Measurements from ENCODE around the gene MRPL27. TPM values are rescaled to one million over a fixed set of nuclear protein-coding genes. Genes with fewer than 3 reads are reported as not detected.

MRPL27 gene
- total and polyA plus RNA-seq, 2 donors (not counting 1 experiment from before 2014, with no cell fraction given), result 32.5 to 40.2 TPM

GRCh38 chr17:50352072-50352692 is 20.8 kb downstream of the MRPL27 start:
- Histone ChIP-seq H3K4me2 (replicated peaks; ENCODE audit: low read depth, low read length, poor library complexity, severe bottlenecking) (no peak overlapping the region), H3K27me3 (replicated peaks in 1 of 4; ENCODE audit: control extremely low read depth in 1 of 4, control insufficient read depth in 3 of 4, insufficient read depth in 4 of 4, low read length in 3 of 4) (no peaks in the 10 kb centered on the region), H3K4me3 (ENCODE audit: control extremely low read depth in 1 of 5, extremely low read depth in 1 of 5, insufficient read depth in 1 of 5, low read depth in 2 of 5, low read length in 4 of 5) (no peak overlapping the region), H3K9me3 (ENCODE audit: control extremely low read depth in 1 of 3, control insufficient read depth in 2 of 3, insufficient read depth in 1 of 3, low read length in 2 of 3) (no peaks in the 10 kb centered on the region), H3K27ac (ENCODE audit: low read length in 2 of 2) (no peak overlapping the region), H3K79me2 (ENCODE audit: control insufficient read depth, insufficient read depth, low read length) (peaks cover 16% of the 10 kb centered on the region), H2AFZ (ENCODE audit: insufficient read depth, low read depth, low read length, poor library complexity, severe bottlenecking) (no peak overlapping the region), H4K20me1 (ENCODE audit: control insufficient read depth, insufficient read depth, low read length, poor library complexity, severe bottlenecking) (no peaks in the 10 kb centered on the region), H3K36me3 (replicated peaks in 1 of 2; ENCODE audit: control extremely low read depth in 1 of 2, control insufficient read depth in 1 of 2, extremely low read depth in 1 of 2, insufficient read depth in 2 of 2, low read length in 1 of 2) (peaks cover 0 to 33% of the 10 kb centered on the region in 2 experiments), H3K4me1 (ENCODE audit: control insufficient read depth in 2 of 2, insufficient read depth in 2 of 2, low read length in 2 of 2) (peaks cover 0 to 5% of the 10 kb centered on the region in 2 donors), H3K9ac (ENCODE audit: low read length) (no peak overlapping the region)
- Mint-ChIP-seq H3K27me3 (no peaks in the 10 kb centered on the region), H3K27ac (no peak overlapping the region), H3K4me1 (peaks cover 21% of the 10 kb centered on the region), H3K4me3 (no peak overlapping the region), H3K9me3 (ENCODE audit: insufficient read depth) (no peaks in the 10 kb centered on the region)
- POLR2A ChIA-PET, result no interaction called here
- intact Hi-C loops (cut with micrococcal nuclease), result no loop called here
- 100% methylated on average over 6 of the region's 6 CpGs for WGBS (ENCODE audit: insufficient coverage)
- DNase-seq, result no peak
- TF ChIP-seq CTCF (IDR thresholded peaks at IDR 0.05) (no peak), EZH2 (IDR thresholded peaks at IDR 0.05; ENCODE audit: borderline replicate concordance, insufficient read depth, low read depth, low read length, poor library complexity, severe bottlenecking) (no peak)
- CTCF ChIA-PET, result interaction anchor here (1.0 kb wide), 1 partner anchor 10 kb away, joined by 6 read pairs; no protein-coding TSS in a partner anchor
- ATAC-seq (ENCODE audit: low read depth), result no peak

GRCh38 chr17:50350733-50351132 is 22.3 kb downstream of the MRPL27 start:
- Mint-ChIP-seq H3K4me1 (peaks cover 29% of the 10 kb centered on the region), H3K27me3 (no peaks in the 10 kb centered on the region)
- no peak for TF ChIP-seq CTCF (IDR thresholded peaks at IDR 0.05)
- no peak for TF ChIP-seq EZH2 (IDR thresholded peaks at IDR 0.05; ENCODE audit: borderline replicate concordance, insufficient read depth, low read depth, low read length, poor library complexity, severe bottlenecking)

More at GRCh38 chr17:50350733-50351132, 22.3 kb downstream of the MRPL27 start:
- H3K79me2 ChIP-seq (ENCODE audit: control insufficient read depth, insufficient read depth, low read length), result peaks cover 25% of the 10 kb centered on the region
- ChIA-PET POLR2A (no interaction called here), CTCF (no interaction called here)
- no peak overlapping the region for H2AFZ ChIP-seq (ENCODE audit: insufficient read depth, low read depth, low read length, poor library complexity, severe bottlenecking)
- peaks cover 5 to 13% of the 10 kb centered on the region in 2 donors for H3K4me1 ChIP-seq (ENCODE audit: control insufficient read depth in 2 of 2, insufficient read depth in 2 of 2, low read length in 2 of 2)
- DNase-seq (no peak), ATAC-seq (ENCODE audit: low read depth) (no peak)
- H3K27ac ChIP-seq (ENCODE audit: low read length in 2 of 2), result no peak overlapping the region
- H3K9me3 ChIP-seq (ENCODE audit: control extremely low read depth in 1 of 3, control insufficient read depth in 2 of 3, insufficient read depth in 1 of 3, low read length in 2 of 3), result no peaks in the 10 kb centered on the region
- no peak overlapping the region for H3K27ac Mint-ChIP-seq
- no peak overlapping the region for H3K4me3 Mint-ChIP-seq
- H4K20me1 ChIP-seq (ENCODE audit: control insufficient read depth, insufficient read depth, low read length, poor library complexity, severe bottlenecking), result no peaks in the 10 kb centered on the region
- H3K36me3 ChIP-seq (replicated peaks in 1 of 2; ENCODE audit: control extremely low read depth in 1 of 2, control insufficient read depth in 1 of 2, extremely low read depth in 1 of 2, insufficient read depth in 2 of 2, low read length in 1 of 2), result peaks cover 0 to 20% of the 10 kb centered on the region in 2 experiments
- no peak overlapping the region for H3K9ac ChIP-seq (ENCODE audit: low read length)
- intact Hi-C loops (cut with micrococcal nuclease), result no loop called here
- H3K9me3 Mint-ChIP-seq (ENCODE audit: insufficient read depth), result no peaks in the 10 kb centered on the region
- no peak overlapping the region for H3K4me3 ChIP-seq (ENCODE audit: control extremely low read depth in 1 of 5, extremely low read depth in 1 of 5, insufficient read depth in 1 of 5, low read depth in 2 of 5, low read length in 4 of 5)
- H3K4me2 ChIP-seq (replicated peaks; ENCODE audit: low read depth, low read length, poor library complexity, severe bottlenecking), result no peak overlapping the region
- 94% methylated on average over 2 of the region's 2 CpGs for WGBS (ENCODE audit: insufficient coverage)
- no peaks in the 10 kb centered on the region for H3K27me3 ChIP-seq (replicated peaks in 1 of 4; ENCODE audit: control extremely low read depth in 1 of 4, control insufficient read depth in 3 of 4, insufficient read depth in 4 of 4, low read length in 3 of 4)

All from B cell (primary cell).